ENCODE data around the gene NECAB2. TPM values are rescaled to one million over a fixed set of nuclear protein-coding genes. Genes with fewer than 3 reads are reported as not detected.
A peak's percentile ranks its signal among the peaks of the same experiment; 100 is the strongest.

The NECAB2 gene
- total and polyA plus RNA-seq, 8 donors = 0.46 to 11.2 (median 1.7) TPM; not detected in 3

DNA sequence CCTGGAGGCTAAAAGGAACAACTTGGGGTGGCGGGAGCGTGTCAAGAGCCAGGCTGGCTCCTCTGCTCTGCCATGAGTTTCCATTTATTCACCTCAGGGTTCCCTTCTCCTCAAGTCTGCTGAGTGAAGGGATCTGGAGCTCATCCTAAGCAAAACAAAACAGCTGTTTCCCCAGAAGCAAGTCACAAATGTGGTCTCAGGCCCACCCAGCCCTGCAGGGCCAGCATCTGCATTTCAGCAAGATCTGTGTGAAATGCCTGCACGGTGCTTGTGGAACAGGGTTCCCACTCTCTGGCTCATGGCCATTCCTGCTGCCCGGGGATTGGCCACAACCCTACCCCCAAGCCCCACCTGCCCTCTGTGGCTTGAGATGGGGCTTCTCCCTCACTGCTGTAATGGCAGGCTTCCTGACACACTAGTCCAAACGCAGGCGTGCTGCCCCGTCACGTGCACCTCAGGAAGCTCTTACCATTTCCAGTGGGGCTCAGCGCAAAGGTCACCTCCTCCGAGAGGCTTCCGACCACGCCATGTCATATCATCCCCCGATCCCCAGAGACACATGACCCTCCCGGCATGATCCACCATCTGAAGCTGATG, 72.3 kb downstream of the NECAB2 start:
- peaks cover 0 to 13% (median 3%) of the 10 kb centered on the region in 4 donors for H3K4me1 ChIP-seq
- WGBS, 5 donors = 62 to 79% (median 76%) methylated on average over 8 to 14 of the region's 14 CpGs
- intact Hi-C loops (cut with DNase I; ENCODE audit: low total_unique reads) = loop anchor here (10.0 kb wide), 1 partner anchor 66 kb away; no protein-coding TSS in a partner anchor
- H3K9me3 ChIP-seq = peaks cover 0 to 12% (median 11%) of the 10 kb centered on the region in 4 donors
- peaks cover 0 to 53% (median 12%) of the 10 kb centered on the region in 3 donors for H3K27me3 ChIP-seq
- DNase-seq = no peak
- H3K4me3 ChIP-seq = no peak overlapping the region
- no peak overlapping the region for H3K27ac ChIP-seq
- no peaks in the 10 kb centered on the region for H3K36me3 ChIP-seq
- TF ChIP-seq, protein P1, sequence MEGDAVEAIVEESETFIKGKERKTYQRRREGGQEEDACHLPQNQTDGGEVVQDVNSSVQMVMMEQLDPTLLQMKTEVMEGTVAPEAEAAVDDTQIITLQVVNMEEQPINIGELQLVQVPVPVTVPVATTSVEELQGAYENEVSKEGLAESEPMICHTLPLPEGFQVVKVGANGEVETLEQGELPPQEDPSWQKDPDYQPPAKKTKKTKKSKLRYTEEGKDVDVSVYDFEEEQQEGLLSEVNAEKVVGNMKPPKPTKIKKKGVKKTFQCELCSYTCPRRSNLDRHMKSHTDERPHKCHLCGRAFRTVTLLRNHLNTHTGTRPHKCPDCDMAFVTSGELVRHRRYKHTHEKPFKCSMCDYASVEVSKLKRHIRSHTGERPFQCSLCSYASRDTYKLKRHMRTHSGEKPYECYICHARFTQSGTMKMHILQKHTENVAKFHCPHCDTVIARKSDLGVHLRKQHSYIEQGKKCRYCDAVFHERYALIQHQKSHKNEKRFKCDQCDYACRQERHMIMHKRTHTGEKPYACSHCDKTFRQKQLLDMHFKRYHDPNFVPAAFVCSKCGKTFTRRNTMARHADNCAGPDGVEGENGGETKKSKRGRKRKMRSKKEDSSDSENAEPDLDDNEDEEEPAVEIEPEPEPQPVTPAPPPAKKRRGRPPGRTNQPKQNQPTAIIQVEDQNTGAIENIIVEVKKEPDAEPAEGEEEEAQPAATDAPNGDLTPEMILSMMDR (IDR thresholded peaks at IDR 0.05) = no peak
- TF ChIP-seq EP300 (IDR thresholded peaks at IDR 0.05) = no peak
- TF ChIP-seq POLR2AphosphoS5 (IDR thresholded peaks at IDR 0.05) = no peak
- no peak for TF ChIP-seq POLR2A (IDR thresholded peaks at IDR 0.05)

DNA sequence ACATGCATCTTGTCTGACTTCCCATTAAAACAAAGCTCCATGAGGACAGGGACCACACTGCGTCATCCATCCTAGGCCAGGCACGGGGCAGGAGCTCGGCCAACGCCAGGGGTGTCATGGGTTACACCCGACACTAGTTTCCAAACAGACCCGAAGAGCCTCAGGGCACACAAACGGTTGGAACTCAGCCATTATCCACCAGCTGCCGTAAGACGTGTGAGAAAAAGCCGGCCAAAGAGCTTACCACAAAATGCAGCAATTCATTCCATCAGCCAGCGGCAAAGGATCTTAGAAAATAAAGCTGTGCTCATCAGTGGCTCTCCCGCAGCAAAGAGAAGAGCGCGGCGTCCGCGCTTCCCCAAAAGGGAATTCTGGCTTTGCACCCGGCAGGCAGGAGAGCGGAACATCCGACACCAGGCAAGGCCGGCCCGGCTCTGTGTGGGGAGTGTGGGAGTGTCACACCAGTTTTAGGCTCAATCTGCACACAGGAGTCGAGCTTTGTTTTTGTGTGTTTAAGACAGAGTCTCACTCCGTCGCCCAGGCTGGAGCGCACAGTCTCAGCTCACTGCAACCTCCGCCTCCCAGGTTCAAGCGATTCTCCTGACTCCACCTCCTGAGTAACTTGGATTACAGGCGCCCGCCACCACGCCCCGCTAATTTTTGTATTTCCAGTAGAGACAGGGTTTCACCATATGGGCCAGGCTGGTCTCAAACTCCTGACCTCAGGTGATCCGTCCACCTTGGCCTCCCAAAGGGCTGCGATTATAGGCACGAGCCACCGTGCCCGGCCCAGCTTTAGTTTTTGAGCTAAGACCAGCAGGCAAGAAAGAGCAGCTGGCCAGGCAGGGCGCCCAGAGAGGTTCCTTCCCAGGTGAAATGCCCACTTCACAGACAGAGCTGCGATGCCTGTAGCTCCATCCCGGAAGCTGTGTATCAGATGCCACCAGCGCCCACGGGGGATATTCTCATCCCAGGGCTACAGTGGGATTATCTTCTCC, 73.1 kb downstream of the NECAB2 start:
- TF ChIP-seq EP300 (IDR thresholded peaks at IDR 0.05) = no peak
- TF ChIP-seq POLR2AphosphoS5 (IDR thresholded peaks at IDR 0.05) = no peak
- TF ChIP-seq, protein P1 (IDR thresholded peaks at IDR 0.05) = no peak
- TF ChIP-seq POLR2A (IDR thresholded peaks at IDR 0.05) = no peak
- H3K27ac ChIP-seq = no peak overlapping the region
- H3K36me3 ChIP-seq = no peaks in the 10 kb centered on the region
- DNase-seq = peak in 1 of 2 donors; percentile 37
- peaks cover 0 to 6% (median 5%) of the 10 kb centered on the region in 4 donors for H3K9me3 ChIP-seq
- peaks cover 0 to 56% (median 12%) of the 10 kb centered on the region in 3 donors for H3K27me3 ChIP-seq
- peaks cover 0 to 13% (median 3%) of the 10 kb centered on the region in 4 donors for H3K4me1 ChIP-seq
- WGBS, 5 donors = 79 to 83% (median 81%) methylated on average over 37 to 42 of the region's 42 CpGs
- H3K4me3 ChIP-seq = no peak overlapping the region
- intact Hi-C loops (cut with DNase I; ENCODE audit: low total_unique reads) = loop anchor here (10.0 kb wide), 1 partner anchor 66 kb away; no protein-coding TSS in a partner anchor

DNA sequence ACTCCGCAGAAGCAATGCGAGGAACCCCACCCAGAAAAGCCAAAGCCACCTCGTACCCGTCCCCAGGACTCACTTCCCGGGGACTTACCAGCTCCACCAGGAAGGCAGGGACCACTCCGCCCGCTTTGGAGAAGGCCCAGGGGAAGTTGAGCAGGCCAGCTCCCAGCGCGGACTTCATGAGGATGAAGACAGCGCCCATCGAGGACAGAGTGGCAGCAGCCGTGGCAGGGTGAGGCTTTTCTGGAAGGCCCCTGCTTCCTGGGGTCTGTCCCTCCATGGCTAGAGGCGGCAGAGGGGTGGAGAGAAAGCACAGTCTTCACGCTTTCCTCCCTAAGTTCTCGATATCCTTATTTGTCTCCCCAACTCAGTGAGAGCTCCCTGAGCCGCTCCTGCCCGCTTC, 73.8 kb downstream of the NECAB2 start:
- Histone ChIP-seq H3K4me1 (peaks cover 0 to 13% (median 3%) of the 10 kb centered on the region in 4 donors), H3K9me3 (no peaks in the 10 kb centered on the region), H3K4me3 (no peak overlapping the region), H3K27me3 (peaks cover 0 to 56% (median 12%) of the 10 kb centered on the region in 3 donors), H3K27ac (no peak overlapping the region), H3K36me3 (no peaks in the 10 kb centered on the region)
- no peak for DNase-seq
- intact Hi-C loops (cut with DNase I; ENCODE audit: low total_unique reads) = loop anchor here (10.0 kb wide), 1 partner anchor 67 kb away; no protein-coding TSS in a partner anchor
- 77 to 90% (median 86%) methylated on average over 10 to 17 of the region's 17 CpGs for WGBS, 5 donors
- TF ChIP-seq, protein P1 (IDR thresholded peaks at IDR 0.05) = no peak
- TF ChIP-seq EP300 (IDR thresholded peaks at IDR 0.05) (no peak), POLR2AphosphoS5 (IDR thresholded peaks at IDR 0.05) (no peak), POLR2A (IDR thresholded peaks at IDR 0.05) (no peak)

DNA sequence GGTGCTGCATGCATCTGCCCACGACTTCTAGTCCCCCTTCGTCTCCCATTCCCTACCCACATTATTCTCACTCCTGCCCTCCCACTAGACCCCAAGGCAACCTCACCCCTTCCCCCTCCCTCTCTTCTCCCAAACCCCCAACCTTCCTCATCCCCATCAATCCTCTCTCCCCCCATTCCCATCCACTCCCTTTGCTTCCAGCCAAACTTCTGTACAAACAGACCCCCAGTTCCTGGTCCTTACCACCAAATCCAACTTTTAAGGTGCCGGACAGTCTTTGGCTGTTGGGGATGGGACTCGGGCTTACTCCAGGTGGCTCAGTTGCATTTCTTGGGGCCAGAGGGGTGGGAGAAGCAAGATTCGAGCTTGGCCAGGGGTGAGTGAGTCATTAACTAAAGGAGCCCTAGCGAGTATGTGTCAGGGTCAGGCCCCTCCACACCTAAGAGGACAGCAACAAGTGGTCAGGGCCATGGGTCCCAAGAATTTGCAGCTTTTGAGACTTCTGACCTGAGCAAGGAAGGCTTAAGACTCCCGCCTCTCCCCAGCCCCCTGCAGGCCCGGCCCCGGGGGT, 74.3 kb downstream of the NECAB2 start, which contains the start of gene SLC38A8:
SLC38A8 (minus strand) TSS at position 488 of the 571 bp plus-strand sequence. CDS start 638 bp downstream, outside the sequence.
- Histone ChIP-seq H3K9me3 (no peaks in the 10 kb centered on the region), H3K4me3 (no peak within 1 kb of the TSS), H3K27me3 (peaks cover 0 to 56% (median 12%) of the 10 kb centered on the region in 3 donors), H3K36me3 (peaks cover 0 to 4% (median 1%) of the 10 kb centered on the region in 4 donors), H3K27ac (no peak within 1 kb of the TSS), H3K4me1 (peaks cover 0 to 13% (median 3%) of the 10 kb centered on the region in 4 donors)
- DNase-seq = no peak
- TF ChIP-seq EP300 (IDR thresholded peaks at IDR 0.05) = no peak
- no peak for TF ChIP-seq POLR2AphosphoS5 (IDR thresholded peaks at IDR 0.05)
- TF ChIP-seq POLR2A (IDR thresholded peaks at IDR 0.05) = no peak
- TF ChIP-seq, protein P1 (IDR thresholded peaks at IDR 0.05) = no peak
- 54 to 75% (median 57%) methylated on average over 6 to 9 of the region's 9 CpGs for WGBS, 5 donors
- intact Hi-C loops (cut with DNase I; ENCODE audit: low total_unique reads) = loop anchor here (10.0 kb wide), 1 partner anchor 68 kb away; no protein-coding TSS in a partner anchor

All from stomach (tissue), 9 donors.